Type B pancreatic cell (in vitro differentiated cells): ENCODE results near the gene MTHFR. TPM values are rescaled to one million over a fixed set of nuclear protein-coding genes. Genes with fewer than 3 reads are reported as not detected.

Source experiments
- DNase-seq: peaks from one replicate; pipeline ENCODE4 v3.0.0; 2021; ENCODE audit warnings: mixed read lengths; ENCODE audit not compliant: unreplicated experiment; ENCODE audit errors: extremely low spot score
- H3K27ac Mint-ChIP-seq: 2 replicates; pipeline ENCODE4 v1.8.0; 2021; ENCODE audit warnings: mild to moderate bottlenecking, mixed read lengths
- H3K27me3 Mint-ChIP-seq: 2 replicates; pipeline ENCODE4 v1.8.0; 2021; ENCODE audit warnings: mixed read lengths
- H3K36me3 Mint-ChIP-seq: 2 replicates; pipeline ENCODE4 v1.8.0; 2021; ENCODE audit warnings: mixed read lengths
- H3K4me1 Mint-ChIP-seq: one replicate; pipeline ENCODE4 v1.8.0; 2021; ENCODE audit warnings: mixed read lengths; ENCODE audit not compliant: unreplicated experiment
- H3K4me3 Mint-ChIP-seq: 2 replicates; pipeline ENCODE4 v1.8.0; 2021; ENCODE audit warnings: mild to moderate bottlenecking, mixed read lengths
- H3K9me3 Mint-ChIP-seq: 2 replicates; pipeline ENCODE4 v1.8.0; 2021; ENCODE audit warnings: mixed read lengths
- CTCF ChIP-seq: fragments of 200-600 bp; sonication (generic); conservative IDR thresholded peaks from 2 replicates; pipeline ENCODE4 v1.5.0; 2021; ENCODE audit warnings: antibody characterized with exemption, mild to moderate bottlenecking
- total RNA-seq: library from RNA; stranded (reverse); gene quantifications from 2 replicates; pipeline ENCODE4 v1.2.1, GENCODE V29; 2021; ENCODE audit warnings: low replicate concordance

Gene MTHFR
- total RNA-seq, 1 donor from 2014 or later = 30.1 TPM

- no peak for TF ChIP-seq CTCF
- peak overlapping the region; percentile 100 for H3K4me3 Mint-ChIP-seq
Observed at GRCh38 chr1:11802973-11803885, 2.5 kb downstream of the MTHFR start.

GRCh38 chr1:11802616-11802972 lies 3.2 kb downstream of the MTHFR start:
- Mint-ChIP-seq H3K27me3 (no peaks in the 10 kb centered on the region), H3K9me3 (no peaks in the 10 kb centered on the region), H3K4me1 (peaks cover 25% of the 10 kb centered on the region), H3K36me3 (no peaks in the 10 kb centered on the region), H3K4me3 (peak overlapping the region; percentile 100), H3K27ac (peak overlapping the region; percentile 63)
- TF ChIP-seq CTCF = no peak
- no peak for DNase-seq

More at GRCh38 chr1:11802973-11803885, 2.5 kb downstream of the MTHFR start:
- DNase-seq = peak; percentile 87
- Mint-ChIP-seq H3K4me1 (peaks cover 30% of the 10 kb centered on the region), H3K27me3 (no peaks in the 10 kb centered on the region), H3K9me3 (no peaks in the 10 kb centered on the region), H3K36me3 (no peaks in the 10 kb centered on the region), H3K27ac (peak overlapping the region; percentile 100)

GRCh38 chr1:11800756-11801433 lies 4.9 kb downstream of the MTHFR start:
- H3K27me3 Mint-ChIP-seq = no peaks in the 10 kb centered on the region
- no peaks in the 10 kb centered on the region for H3K9me3 Mint-ChIP-seq
- no peak overlapping the region for H3K4me3 Mint-ChIP-seq
- no peak overlapping the region for H3K27ac Mint-ChIP-seq
- peaks cover 22% of the 10 kb centered on the region for H3K4me1 Mint-ChIP-seq
- TF ChIP-seq CTCF = no peak
- H3K36me3 Mint-ChIP-seq = no peaks in the 10 kb centered on the region
- no peak for DNase-seq

GRCh38 chr1:11800391-11800755 lies 5.4 kb downstream of the MTHFR start:
- Mint-ChIP-seq H3K27me3 (no peaks in the 10 kb centered on the region), H3K4me3 (no peak overlapping the region), H3K4me1 (peaks cover 21% of the 10 kb centered on the region), H3K36me3 (peaks cover 5% of the 10 kb centered on the region), H3K9me3 (no peaks in the 10 kb centered on the region), H3K27ac (no peak overlapping the region)
- DNase-seq = no peak
- TF ChIP-seq CTCF = no peak

- peaks cover 21% of the 10 kb centered on the region for H3K4me1 Mint-ChIP-seq
- no peaks in the 10 kb centered on the region for H3K9me3 Mint-ChIP-seq
- no peak for TF ChIP-seq CTCF
- no peak for DNase-seq
- no peaks in the 10 kb centered on the region for H3K27me3 Mint-ChIP-seq
- no peak overlapping the region for H3K4me3 Mint-ChIP-seq
- no peak overlapping the region for H3K27ac Mint-ChIP-seq
- H3K36me3 Mint-ChIP-seq = peaks cover 8% of the 10 kb centered on the region
Observed at GRCh38 chr1:11799896-11800295, 5.9 kb downstream of the MTHFR start.
